GM18519 (cell line): ENCODE results near the gene APOBEC4.

Experiments
- ATAC-seq: cut with Tn5 transposase; IDR thresholded peaks from one replicate; pipeline ENCODE4 v1.9.1; 2021; ENCODE audit warnings: mild to moderate bottlenecking, moderate library complexity; ENCODE audit not compliant: unreplicated experiment, low FRiP score

Gene APOBEC4

DNA sequence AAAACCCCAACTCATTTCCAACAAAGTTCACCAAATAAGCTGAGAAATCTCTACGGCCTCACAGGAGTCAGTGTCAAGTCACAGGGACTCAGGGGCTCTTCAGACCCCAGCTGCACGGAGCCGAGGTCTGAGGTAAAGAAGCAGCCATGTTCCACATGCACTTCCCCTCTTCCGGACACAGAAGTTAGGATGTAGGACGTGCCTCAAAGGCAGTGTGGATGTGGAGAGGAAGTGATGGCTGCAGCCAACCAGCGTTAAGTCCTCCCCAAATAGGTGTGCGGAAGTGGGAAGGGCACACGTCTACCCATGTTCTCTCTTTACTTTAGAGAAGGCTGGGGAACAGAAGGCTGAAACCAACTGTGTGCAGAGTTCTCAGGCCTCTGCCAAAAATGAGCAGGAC is 48.3 kb downstream of the APOBEC4 start:
- no peak for ATAC-seq

DNA sequence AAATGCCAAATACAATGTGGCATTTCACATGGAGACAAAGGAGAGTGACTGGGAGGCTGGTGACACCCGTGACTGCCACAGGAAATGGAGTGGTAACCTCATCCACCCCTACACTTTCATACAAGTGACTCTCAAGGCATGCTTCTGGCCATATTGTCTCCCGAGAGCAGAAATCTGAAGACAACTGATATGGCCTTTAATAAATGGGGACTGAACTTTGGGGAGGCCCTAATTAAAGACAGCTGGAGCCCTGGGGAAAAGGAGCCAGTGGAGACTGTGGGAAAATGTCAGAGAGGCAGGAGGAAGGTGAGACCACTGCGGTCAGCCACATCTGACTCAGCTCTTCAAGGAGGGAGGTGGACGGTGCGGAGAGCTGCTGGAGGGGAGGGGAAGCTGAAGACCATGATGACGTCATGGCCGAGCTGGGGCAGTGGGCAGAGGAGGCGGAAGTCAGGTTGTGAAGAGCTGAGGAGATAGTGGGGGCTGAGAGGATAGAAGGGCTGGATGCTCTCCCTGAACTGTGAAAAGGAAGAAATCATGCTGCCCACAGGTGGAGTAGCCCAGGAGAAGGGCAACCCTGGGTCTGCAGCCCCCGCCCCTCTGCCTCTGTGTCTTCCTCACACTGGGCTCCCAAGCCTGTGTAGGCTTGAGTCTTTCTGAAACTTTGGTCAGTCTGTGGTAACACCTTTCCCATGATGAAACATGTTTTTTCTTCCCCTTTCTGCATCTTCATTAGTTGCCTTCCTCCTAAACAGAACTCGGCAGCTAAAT is 48.9 kb downstream of the APOBEC4 start:
- no peak for ATAC-seq

DNA sequence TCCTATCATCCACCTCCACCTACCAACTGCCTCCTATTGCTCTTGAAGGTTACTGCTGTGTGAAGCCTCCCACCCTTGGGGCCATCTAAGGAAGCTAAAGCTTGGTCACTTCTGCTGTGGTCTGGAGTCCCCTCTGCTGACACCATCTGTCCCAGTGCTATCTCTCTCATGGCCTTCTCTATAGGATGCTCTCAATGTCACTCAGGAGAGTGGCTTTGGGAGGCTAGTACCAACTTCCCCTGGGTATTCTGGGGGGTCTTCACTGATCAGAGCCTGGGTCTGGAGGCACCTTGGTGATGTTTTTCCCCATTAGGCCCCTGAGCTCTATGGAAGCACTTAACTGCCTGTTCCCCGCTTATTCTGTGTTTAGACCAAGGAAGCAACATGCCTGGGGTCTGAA is 50.6 kb downstream of the APOBEC4 start:
- ATAC-seq: no peak

DNA sequence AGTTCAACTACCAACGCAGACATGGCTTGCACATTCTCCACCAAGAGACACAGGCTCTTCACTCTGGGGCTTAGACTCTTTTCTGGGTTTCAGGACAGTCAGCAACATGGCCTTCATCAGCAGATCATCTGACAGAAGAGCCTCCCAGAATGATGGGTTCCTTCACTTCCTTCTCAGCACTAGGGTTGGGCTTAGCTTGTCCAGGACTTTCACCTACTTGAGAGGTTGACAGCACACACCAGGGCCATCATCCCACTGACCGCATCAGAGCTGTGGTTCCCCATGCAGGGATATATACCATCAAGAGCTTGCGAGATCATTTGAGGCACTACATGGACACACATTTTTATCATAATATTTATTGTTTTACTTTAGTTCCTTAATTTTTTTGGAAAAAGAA is 52.5 kb downstream of the APOBEC4 start:
- ATAC-seq: no peak

DNA sequence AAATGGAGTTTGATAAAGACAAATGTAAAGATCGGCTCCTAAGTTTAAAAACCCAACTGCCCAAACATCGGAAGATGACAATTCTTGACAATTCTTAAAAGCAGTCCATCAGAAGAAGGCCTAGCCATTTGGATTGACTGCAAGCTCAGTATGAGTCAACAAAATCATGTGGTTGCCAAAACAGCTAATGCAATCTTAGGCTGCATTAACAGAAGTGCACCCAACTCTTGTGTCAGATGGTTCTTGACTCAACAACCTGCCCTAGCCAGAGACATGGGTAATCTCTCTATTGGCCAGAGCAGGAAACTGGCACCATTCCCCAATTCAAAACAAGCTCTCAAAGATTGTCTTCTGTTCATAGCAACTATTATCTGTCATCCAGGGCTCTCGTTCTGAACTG is 53.0 kb downstream of the APOBEC4 start:
- no peak for ATAC-seq

DNA sequence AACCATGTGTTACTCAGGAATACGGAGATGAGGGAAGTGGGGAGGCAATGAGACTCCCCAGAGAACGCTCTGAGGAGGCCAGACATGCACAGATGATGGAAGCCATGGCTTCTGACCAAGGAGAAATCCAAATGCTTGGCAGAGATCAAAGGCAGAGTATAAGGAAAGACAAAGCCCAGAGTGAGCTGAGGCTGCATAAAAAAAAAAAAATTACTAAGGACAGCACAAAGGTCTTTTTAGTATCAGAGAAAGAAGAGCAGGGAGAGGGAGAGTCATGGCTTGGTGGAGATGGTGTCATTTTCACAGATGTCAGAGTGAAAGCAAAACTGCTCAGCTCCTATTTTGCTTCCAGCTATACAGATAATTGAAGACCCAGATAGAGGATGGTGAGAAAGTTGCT is 54.7 kb downstream of the APOBEC4 start:
- peak; percentile 60 for ATAC-seq

DNA sequence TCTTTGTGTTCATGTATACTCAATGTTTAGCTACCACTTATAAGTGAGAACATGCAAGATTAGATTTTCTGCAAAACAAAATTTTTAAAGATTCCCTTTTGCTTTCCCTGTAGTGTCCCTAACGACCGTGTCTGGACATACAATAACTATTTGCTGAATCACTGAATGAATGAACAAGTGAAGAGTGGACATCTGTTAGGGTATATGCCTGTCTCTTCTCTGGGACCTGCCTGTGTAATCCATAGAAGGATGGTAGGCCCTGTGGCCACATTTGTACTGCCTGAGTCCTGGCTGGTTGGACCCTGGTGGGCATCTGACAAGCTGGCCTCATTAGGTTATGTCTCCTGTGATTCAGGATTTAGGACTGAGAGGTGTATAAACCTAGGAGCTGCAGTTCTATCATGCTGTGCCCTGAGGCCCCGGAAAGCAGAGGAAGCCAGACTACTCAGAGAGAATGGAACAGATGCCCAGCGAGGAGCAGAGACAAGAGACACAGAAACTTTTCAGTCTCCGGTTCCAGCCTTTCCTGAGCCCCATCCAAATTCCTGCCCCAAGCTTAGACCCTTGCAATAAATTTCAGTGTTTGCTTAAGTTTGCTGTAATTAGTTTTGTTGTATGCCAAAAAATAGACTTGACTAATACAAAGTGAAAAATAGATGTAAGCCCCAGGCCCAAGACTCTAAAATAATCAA is 55.3 kb downstream of the APOBEC4 start:
- no peak for ATAC-seq

DNA sequence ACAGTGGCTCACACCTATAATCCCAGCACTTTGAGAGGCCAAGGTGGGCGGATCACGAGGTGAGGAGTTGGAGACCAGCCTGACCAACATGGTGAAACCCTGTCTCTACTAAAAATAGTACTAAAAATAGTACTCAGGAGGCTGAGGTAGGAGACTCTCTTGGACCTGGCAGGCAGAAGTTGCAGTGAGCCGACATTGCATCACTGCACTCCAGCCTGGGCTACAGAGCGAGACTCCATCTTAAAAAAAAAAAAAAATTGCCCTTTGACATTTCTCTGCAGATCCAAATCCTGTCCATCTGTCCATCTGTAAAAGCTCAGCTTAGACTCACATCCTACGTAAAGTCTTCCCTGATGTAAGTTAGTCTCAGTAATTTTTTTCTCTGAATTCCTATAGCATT is 56.6 kb downstream of the APOBEC4 start:
- no peak for ATAC-seq
